GM18868 (cell line): ENCODE data around the gene AGAP2.

Experiments
- ATAC-seq: cut with Tn5 transposase; IDR thresholded peaks from one replicate; pipeline ENCODE4 v1.9.1; 2021; ENCODE audit warnings: mild to moderate bottlenecking, moderate library complexity; ENCODE audit not compliant: unreplicated experiment

AGAP2 gene

GRCh38 chr12:57769594-57769993 lies 31.1 kb upstream of the AGAP2 start:
- ATAC-seq: no peak

- no peak for ATAC-seq
Measured at GRCh38 chr12:57767876-57768275, 29.3 kb upstream of the AGAP2 start.

GRCh38 chr12:57767305-57767698 lies 28.8 kb upstream of the AGAP2 start:
- no peak for ATAC-seq

- ATAC-seq: no peak
Measured at GRCh38 chr12:57766464-57767304, 28.1 kb upstream of the AGAP2 start, which contains the start of gene CYP27B1. Gene CYP27B1, minus strand, starts transcription at chr12:57767078. Its CDS starts 37 bp downstream, at chr12:57767041.

- no peak for ATAC-seq
Measured at GRCh38 chr12:57765698-57766463, 27.3 kb upstream of the AGAP2 start.

- peak; percentile 67 for ATAC-seq
Measured at GRCh38 chr12:57765003-57765697, 26.6 kb upstream of the AGAP2 start.

- ATAC-seq: peak; percentile 14
Measured at GRCh38 chr12:57764662-57765002, 26.1 kb upstream of the AGAP2 start.

GRCh38 chr12:57763881-57764661 lies 25.5 kb upstream of the AGAP2 start:
- ATAC-seq: no peak

- ATAC-seq: no peak
Measured at GRCh38 chr12:57762463-57762862, 23.9 kb upstream of the AGAP2 start.

- ATAC-seq: no peak
Measured at GRCh38 chr12:57761391-57761998, 23.0 kb upstream of the AGAP2 start.

- ATAC-seq: no peak
Measured at GRCh38 chr12:57760347-57760982, 21.9 kb upstream of the AGAP2 start.

- ATAC-seq: no peak
Measured at GRCh38 chr12:57759360-57759980, 20.9 kb upstream of the AGAP2 start.

- ATAC-seq: no peak
Measured at GRCh38 chr12:57758552-57759359, 20.2 kb upstream of the AGAP2 start.

GRCh38 chr12:57757771-57758170 lies 19.2 kb upstream of the AGAP2 start:
- no peak for ATAC-seq

- peak; percentile 31 for ATAC-seq
Measured at GRCh38 chr12:57756406-57757341, 18.1 kb upstream of the AGAP2 start.

GRCh38 chr12:57755454-57756372 lies 17.2 kb upstream of the AGAP2 start:
- ATAC-seq: no peak

- no peak for ATAC-seq
Measured at GRCh38 chr12:57755194-57755453, 16.6 kb upstream of the AGAP2 start.
